Naive B cell (primary cell): ENCODE results near the gene STX8. TPM values are rescaled to one million over a fixed set of nuclear protein-coding genes. Genes with fewer than 3 reads are reported as not detected.

ENCODE experiments used
- ATAC-seq, 2 donors: fragments of 150-1000 bp; cut with Tn5 transposase; 2 replicates each; pipeline ENCODE4 v1.10.0; 2021; ENCODE audit warnings: low read depth in 2 of 2, mild to moderate bottlenecking in 2 of 2, moderate library complexity in 2 of 2
- DNase-seq: peaks from one replicate; pipeline ENCODE4 v3.0.0; 2022
- H3K27ac Mint-ChIP-seq, 6 donors: one replicate each; pipeline ENCODE4 v1.8.0; 2020 to 2022; ENCODE audit warnings: mild to moderate bottlenecking in 6 of 6, mixed read lengths in 6 of 6, moderate library complexity in 5 of 6, inconsistent platforms in 2 of 6
- H3K27me3 Mint-ChIP-seq, 3 donors: one replicate each; pipeline ENCODE4 v1.8.0; 2021 to 2022; ENCODE audit warnings: mixed read lengths in 3 of 3, mild to moderate bottlenecking in 1 of 3
- H3K36me3 Mint-ChIP-seq, 2 donors: one replicate each; pipeline ENCODE4 v1.8.0; 2020 to 2022; ENCODE audit warnings: mixed read lengths in 2 of 2, inconsistent platforms in 1 of 2, mild to moderate bottlenecking in 1 of 2
- H3K4me1 Mint-ChIP-seq, 3 donors: one replicate each; pipeline ENCODE4 v1.8.0; 2020 to 2022; ENCODE audit warnings: mixed read lengths in 3 of 3, inconsistent platforms in 1 of 3, mild to moderate bottlenecking in 1 of 3, moderate library complexity in 1 of 3
- H3K4me3 Mint-ChIP-seq, 8 donors: one replicate each; pipeline ENCODE4 v1.8.0; 2020 to 2022; ENCODE audit warnings: mild to moderate bottlenecking in 8 of 8, mixed read lengths in 8 of 8, moderate library complexity in 8 of 8, inconsistent platforms in 2 of 8
- H3K9me3 Mint-ChIP-seq, 7 donors: one replicate each; pipeline ENCODE4 v1.8.0; 2020 to 2022; ENCODE audit warnings: mixed read lengths in 7 of 7, mild to moderate bottlenecking in 5 of 7, inconsistent platforms in 2 of 7, moderate library complexity in 1 of 7
- polyA plus RNA-seq, 6 donors: library from polyadenylated mRNA; unstranded; fragments of 300-500 nt; fragmentation: Illumina TruSeq; gene quantifications; one replicate each; pipeline ENCODE4 v1.2.3, GENCODE V29; 2021; ENCODE audit warnings: low read depth in 6 of 6

STX8 gene
- polyA plus RNA-seq, 6 donors from 2014 or later: 90.4 to 141 (median 107) TPM

- Mint-ChIP-seq H3K36me3 (peaks cover 8 to 16% of the 10 kb centered on the region in 2 donors), H3K27me3 (no peaks in the 10 kb centered on the region), H3K27ac (no peak overlapping the region), H3K9me3 (peaks cover 0 to 9% (median 0%) of the 10 kb centered on the region in 7 donors), H3K4me1 (peaks cover 0 to 6% (median 4%) of the 10 kb centered on the region in 3 donors), H3K4me3 (no peak overlapping the region)
- no peak for ATAC-seq
- no peak for DNase-seq
Measured at GRCh38 chr17:9443811-9444210, 131.8 kb downstream of the STX8 start.

GRCh38 chr17:9439851-9440250, 135.8 kb downstream of the STX8 start:
- H3K9me3 Mint-ChIP-seq: peaks cover 0 to 9% (median 0%) of the 10 kb centered on the region in 7 donors
- ATAC-seq (no peak), DNase-seq (no peak)
- H3K27ac Mint-ChIP-seq: peak overlapping the region in 1 of 6 donors; percentile 10
- no peaks in the 10 kb centered on the region for H3K27me3 Mint-ChIP-seq
- peaks cover 3 to 11% (median 11%) of the 10 kb centered on the region in 3 donors for H3K4me1 Mint-ChIP-seq
- no peak overlapping the region for H3K4me3 Mint-ChIP-seq
- peaks cover 14 to 23% of the 10 kb centered on the region in 2 donors for H3K36me3 Mint-ChIP-seq

GRCh38 chr17:9436630-9437029, 139.0 kb downstream of the STX8 start:
- peak overlapping the region in 1 of 6 donors; percentile 21 for H3K27ac Mint-ChIP-seq
- ATAC-seq (no peak), DNase-seq (no peak)
- peaks cover 15 to 24% of the 10 kb centered on the region in 2 donors for H3K36me3 Mint-ChIP-seq
- H3K4me1 Mint-ChIP-seq: peaks cover 10 to 24% (median 12%) of the 10 kb centered on the region in 3 donors
- no peaks in the 10 kb centered on the region for H3K9me3 Mint-ChIP-seq
- H3K27me3 Mint-ChIP-seq: no peaks in the 10 kb centered on the region
- no peak overlapping the region for H3K4me3 Mint-ChIP-seq

- Mint-ChIP-seq H3K27ac (peak overlapping the region in 1 of 6 donors; percentile 67), H3K9me3 (no peaks in the 10 kb centered on the region), H3K4me3 (no peak overlapping the region), H3K4me1 (peaks cover 10 to 24% (median 12%) of the 10 kb centered on the region in 3 donors), H3K27me3 (no peaks in the 10 kb centered on the region), H3K36me3 (peaks cover 7 to 17% of the 10 kb centered on the region in 2 donors)
- no peak for ATAC-seq
- DNase-seq: no peak
Measured at GRCh38 chr17:9435165-9435564, 140.5 kb downstream of the STX8 start.

- DNase-seq (no peak), ATAC-seq (no peak)
- Mint-ChIP-seq H3K4me1 (peaks cover 10 to 24% (median 12%) of the 10 kb centered on the region in 3 donors), H3K27ac (peak overlapping the region in 3 of 6 donors; percentile 30 to 87 (median 39)), H3K27me3 (no peaks in the 10 kb centered on the region), H3K9me3 (no peaks in the 10 kb centered on the region), H3K4me3 (no peak overlapping the region), H3K36me3 (peaks cover 7 to 13% of the 10 kb centered on the region in 2 donors)
Measured at GRCh38 chr17:9434642-9435057, 141.0 kb downstream of the STX8 start.

- DNase-seq: no peak
- Mint-ChIP-seq H3K27ac (no peak overlapping the region), H3K36me3 (peaks cover 7 to 13% of the 10 kb centered on the region in 2 donors)
Measured at GRCh38 chr17:9432934-9433421, 142.6 kb downstream of the STX8 start.

GRCh38 chr17:9432134-9432885, 143.3 kb downstream of the STX8 start:
- H3K27ac Mint-ChIP-seq: peak overlapping the region in 1 of 6 donors; percentile 78
- no peak for DNase-seq

More at GRCh38 chr17:9432934-9433421, 142.6 kb downstream of the STX8 start:
- Mint-ChIP-seq H3K27me3 (no peaks in the 10 kb centered on the region), H3K4me1 (peaks cover 10 to 24% (median 12%) of the 10 kb centered on the region in 3 donors), H3K9me3 (no peaks in the 10 kb centered on the region), H3K4me3 (peak overlapping the region in 1 of 8 donors; percentile 5)
- ATAC-seq: no peak

GRCh38 chr17:9431620-9432019, 144.0 kb downstream of the STX8 start:
- Mint-ChIP-seq H3K27me3 (no peaks in the 10 kb centered on the region), H3K36me3 (peaks cover 7 to 13% of the 10 kb centered on the region in 2 donors), H3K4me3 (no peak overlapping the region), H3K4me1 (peaks cover 10 to 24% (median 12%) of the 10 kb centered on the region in 3 donors), H3K27ac (no peak overlapping the region), H3K9me3 (no peaks in the 10 kb centered on the region)
- no peak for DNase-seq
- no peak for ATAC-seq

More at GRCh38 chr17:9432134-9432885, 143.3 kb downstream of the STX8 start:
- Mint-ChIP-seq H3K27me3 (no peaks in the 10 kb centered on the region), H3K36me3 (peaks cover 7 to 13% of the 10 kb centered on the region in 2 donors), H3K4me3 (peak overlapping the region in 2 of 8 donors; percentile 5 to 37), H3K4me1 (peaks cover 10 to 24% (median 12%) of the 10 kb centered on the region in 3 donors), H3K9me3 (no peaks in the 10 kb centered on the region)
- no peak for ATAC-seq

- Mint-ChIP-seq H3K36me3 (peaks cover under 1 to 4% of the 10 kb centered on the region in 2 donors), H3K27me3 (no peaks in the 10 kb centered on the region), H3K4me3 (no peak overlapping the region), H3K9me3 (no peaks in the 10 kb centered on the region), H3K27ac (peak overlapping the region in 2 of 6 donors; percentile 9 to 51), H3K4me1 (peaks cover 0 to 6% (median 3%) of the 10 kb centered on the region in 3 donors)
- ATAC-seq: no peak
- no peak for DNase-seq
Measured at GRCh38 chr17:9427465-9428315, 147.9 kb downstream of the STX8 start.

GRCh38 chr17:9424071-9424640, 151.5 kb downstream of the STX8 start:
- H3K4me1 Mint-ChIP-seq: peaks cover 0 to 4% (median 0%) of the 10 kb centered on the region in 3 donors
- H3K36me3 Mint-ChIP-seq: peaks cover 18 to 21% of the 10 kb centered on the region in 2 donors
- peak overlapping the region in 1 of 6 donors; percentile 1 for H3K27ac Mint-ChIP-seq
- DNase-seq (no peak), ATAC-seq (no peak)
- peaks cover 0 to 5% (median 0%) of the 10 kb centered on the region in 7 donors for H3K9me3 Mint-ChIP-seq
- H3K27me3 Mint-ChIP-seq: no peaks in the 10 kb centered on the region
- H3K4me3 Mint-ChIP-seq: no peak overlapping the region

- Mint-ChIP-seq H3K4me1 (peaks cover 4 to 11% (median 5%) of the 10 kb centered on the region in 3 donors), H3K36me3 (peaks cover 18 to 21% of the 10 kb centered on the region in 2 donors)
Measured at GRCh38 chr17:9421525-9421924, 154.1 kb downstream of the STX8 start.

GRCh38 chr17:9419932-9420453, 155.6 kb downstream of the STX8 start:
- ATAC-seq (no peak), DNase-seq (no peak)
- H3K9me3 Mint-ChIP-seq: peaks cover 2 to 8% (median 5%) of the 10 kb centered on the region in 7 donors
- peak overlapping the region in 2 of 6 donors; percentile 73 to 84 for H3K27ac Mint-ChIP-seq
- H3K27me3 Mint-ChIP-seq: no peaks in the 10 kb centered on the region
- peak overlapping the region in 1 of 8 donors; percentile 53 for H3K4me3 Mint-ChIP-seq
- H3K36me3 Mint-ChIP-seq: peaks cover 18 to 21% of the 10 kb centered on the region in 2 donors
- peaks cover 12 to 21% (median 16%) of the 10 kb centered on the region in 3 donors for H3K4me1 Mint-ChIP-seq

More at GRCh38 chr17:9421525-9421924, 154.1 kb downstream of the STX8 start:
- no peak for DNase-seq
- Mint-ChIP-seq H3K4me3 (no peak overlapping the region), H3K9me3 (peaks cover 2 to 8% (median 5%) of the 10 kb centered on the region in 7 donors), H3K27me3 (no peaks in the 10 kb centered on the region), H3K27ac (peak overlapping the region in 2 of 6 donors; percentile 5 to 76)
- no peak for ATAC-seq
